A673 (cell line): ENCODE measurements around the gene C1orf159. TPM values are rescaled to one million over a fixed set of nuclear protein-coding genes. Genes with fewer than 3 reads are reported as not detected.

Experiments
- BruUV-seq: library from RNA; stranded (reverse); fragments of 400-500 nt; replicated peaks from 2 replicates; lab custom pipeline; 2021; lab: Mats Ljungman, UMichigan
- CTCF ChIA-PET: fragments of 300-600 bp; sonication (Branson Sonifier 250); formaldehyde crosslinking; loops from one replicate; lab custom pipeline; 2022; ENCODE audit warnings: antibody characterized with exemption; lab: Charles Lee
- POLR2A ChIA-PET: fragments of 300-600 bp; sonication (Branson Sonifier 250); formaldehyde crosslinking; loops from one replicate; lab custom pipeline; 2022; ENCODE audit warnings: antibody characterized with exemption; ENCODE audit not compliant: low non-redundant PET; lab: Charles Lee
- DNase-seq: peaks from one replicate; pipeline ENCODE4 v3.0.0-alpha.2; 2015; ENCODE audit warnings: low spot score
- H3K27ac ChIP-seq: fragments of 200-600 bp; sonication (generic); 2 replicates; pipeline ENCODE4 v1.5.1; 2016; ENCODE audit warnings: mixed run types, low read depth, mild to moderate bottlenecking, mixed read lengths, antibody characterized with exemption, low read length; ENCODE audit not compliant: poor library complexity, severe bottlenecking
- H3K27me3 ChIP-seq: fragments of 200-600 bp; sonication (generic); replicated peaks from 2 replicates; pipeline ENCODE4 v1.6.1; 2017; ENCODE audit warnings: mixed run types, low read depth, mild to moderate bottlenecking, mixed read lengths, antibody characterized with exemption, low read length; ENCODE audit not compliant: insufficient read depth, poor library complexity
- H3K36me3 ChIP-seq: fragments of 200-600 bp; sonication (generic); 2 replicates; pipeline ENCODE4 v1.6.1; 2016; ENCODE audit warnings: mixed run types, mild to moderate bottlenecking, mixed read lengths, antibody characterized with exemption, low read length; ENCODE audit not compliant: insufficient read depth, poor library complexity, severe bottlenecking
- H3K4me1 ChIP-seq: fragments of 200-600 bp; sonication (generic); 2 replicates; pipeline ENCODE4 v1.6.1; 2017; ENCODE audit warnings: mixed run types, mild to moderate bottlenecking, mixed read lengths, antibody characterized with exemption, low read length; ENCODE audit not compliant: insufficient read depth, poor library complexity, severe bottlenecking
- H3K4me3 ChIP-seq: fragments of 200-600 bp; sonication (generic); 2 replicates; pipeline ENCODE4 v1.5.1; 2016; ENCODE audit warnings: low read depth, mixed run types, mild to moderate bottlenecking, mixed read lengths, low read length; ENCODE audit not compliant: poor library complexity, severe bottlenecking
- H3K9me3 ChIP-seq: fragments of 200-600 bp; sonication (generic); 2 replicates; pipeline ENCODE4 v1.6.1; 2016; ENCODE audit warnings: mixed run types, low read depth, mild to moderate bottlenecking, mixed read lengths, antibody characterized with exemption, low read length; ENCODE audit not compliant: poor library complexity, severe bottlenecking
- CTCF ChIP-seq: fragments of 300-800, 200-600 bp; sonication (generic); conservative IDR thresholded peaks from 2 replicates; pipeline ENCODE4 v1.5.1; 2017; ENCODE audit warnings: low read depth, mild to moderate bottlenecking, antibody characterized with exemption, low read length, moderate library complexity, mixed read lengths
- EZH2 ChIP-seq: fragments of 200-600 bp; sonication (generic); IDR thresholded peaks from 2 replicates; pipeline ENCODE4 v1.6.1; 2017; ENCODE audit warnings: borderline replicate concordance, low read depth, mild to moderate bottlenecking, mixed read lengths, antibody characterized with exemption, low read length; ENCODE audit not compliant: poor library complexity, severe bottlenecking
- intact Hi-C: fragments of 100-400 bp; cut with micrococcal nuclease; formaldehyde crosslinking; loops from one replicate; pipeline ENCODE4 v1.10.0; 2022; ENCODE audit not compliant: unreplicated experiment
- total RNA-seq: library from RNA; stranded (reverse); gene quantifications from 2 replicates; pipeline ENCODE4 v1.2.3, GENCODE V29; 2021

The C1orf159 gene
- total RNA-seq, 1 experiment from 2014 or later, result 26.8 TPM

DNA sequence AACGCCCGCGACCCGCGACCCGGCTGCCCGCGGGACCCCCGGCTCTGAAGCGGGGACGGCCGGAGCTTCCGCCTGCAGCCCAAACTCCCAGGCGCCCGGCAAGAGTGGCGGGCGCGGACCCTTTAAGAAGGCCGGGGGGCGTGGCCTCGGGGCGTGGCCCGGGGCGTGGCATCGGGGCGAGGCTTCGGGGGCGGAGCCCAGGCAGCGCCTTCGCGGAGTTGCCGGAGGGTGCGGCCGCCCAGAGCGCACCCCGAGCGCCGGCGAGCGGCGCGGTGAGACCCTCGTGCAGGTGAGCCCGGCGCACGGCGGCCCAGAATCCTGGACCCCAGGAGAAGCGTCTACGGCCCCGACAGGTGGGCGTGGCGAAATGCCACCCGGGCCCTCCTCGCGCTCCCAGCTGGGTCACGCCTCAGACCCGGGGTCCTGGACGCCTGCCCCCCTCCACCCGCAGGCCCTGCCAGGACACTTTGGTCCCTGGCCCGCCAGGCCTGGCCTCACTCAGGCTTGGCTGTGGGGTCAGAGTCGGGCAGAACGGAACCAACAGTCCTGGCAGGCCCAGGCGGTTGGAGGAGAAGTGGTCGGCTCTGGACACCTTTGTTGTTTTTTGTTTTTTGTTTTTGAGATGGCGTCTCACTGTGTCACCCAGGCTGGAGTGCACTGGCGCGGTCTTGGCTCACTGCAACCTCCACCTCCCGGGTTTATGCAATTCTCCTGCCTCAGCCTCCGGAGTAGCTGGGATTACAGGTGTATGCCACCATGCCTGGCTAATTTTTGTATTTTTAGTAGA lies 56.2 kb downstream of the C1orf159 start:
- CTCF ChIA-PET, result interaction anchor here (0.6 to 0.9 kb wide), 2 partner anchors 40 to 128 kb away, joined by 3 to 10 read pairs; no protein-coding TSS in a partner anchor
- POLR2A ChIA-PET, result no interaction called here
- DNase-seq, result peak; percentile 92
- Histone ChIP-seq H3K4me3 (peak overlapping the region; percentile 55), H3K27ac (no peak overlapping the region), H3K4me1 (peaks cover 30% of the 10 kb centered on the region), H3K36me3 (peaks cover 3% of the 10 kb centered on the region), H3K9me3 (no peaks in the 10 kb centered on the region), H3K27me3 (no peaks in the 10 kb centered on the region)
- intact Hi-C loops, result loop anchor here (5.0 kb wide), 2 partner anchors 57 to 77 kb away; partner anchors contain the start of genes HES4 and PERM1
- TF ChIP-seq CTCF (no peak), EZH2 (no peak)
- no TSS peak for BruUV-seq

- ChIA-PET POLR2A (no interaction called here), CTCF (interaction anchor here (0.9 kb wide), 1 partner anchor 40 kb away, joined by 10 read pairs; no protein-coding TSS in a partner anchor)
- no TSS peak for BruUV-seq
Observed at GRCh38 chr1:1058921-1059493, 56.9 kb downstream of the C1orf159 start.

More at GRCh38 chr1:1058921-1059493, 56.9 kb downstream of the C1orf159 start:
- peak; percentile 51 for DNase-seq
- Histone ChIP-seq H3K27me3 (no peaks in the 10 kb centered on the region), H3K27ac (no peak overlapping the region), H3K36me3 (peaks cover 5% of the 10 kb centered on the region), H3K4me3 (peak overlapping the region; percentile 55), H3K4me1 (peaks cover 27% of the 10 kb centered on the region), H3K9me3 (no peaks in the 10 kb centered on the region)
- intact Hi-C loops, result no loop called here
- TF ChIP-seq CTCF, result peak; percentile 44; the same call in 1 of the 2 replicates
- no peak for TF ChIP-seq EZH2
